ENCODE data around the gene ASPN. TPM values are rescaled to one million over a fixed set of nuclear protein-coding genes. Genes with fewer than 3 reads are reported as not detected.

ASPN gene
- total RNA-seq, 2 donors from 2014 or later: 22.5 to 34.5 TPM

- DNase-seq (ENCODE audit: low spot score): no peak
- intact Hi-C loops (cut with DNase I): no loop called here
Measured at GRCh38 chr9:92480986-92481633, 1.2 kb downstream of the ASPN start.

- no peak for DNase-seq (ENCODE audit: low spot score)
- intact Hi-C loops (cut with DNase I): no loop called here
Measured at GRCh38 chr9:92480291-92480771, 2.0 kb downstream of the ASPN start.

- intact Hi-C loops (cut with DNase I): no loop called here
- no peak for DNase-seq (ENCODE audit: low spot score)
Measured at GRCh38 chr9:92479346-92479745, 3.0 kb downstream of the ASPN start.

- DNase-seq (ENCODE audit: low spot score): no peak
- intact Hi-C loops (cut with DNase I): no loop called here
Measured at GRCh38 chr9:92478783-92479182, 3.5 kb downstream of the ASPN start.

DNA sequence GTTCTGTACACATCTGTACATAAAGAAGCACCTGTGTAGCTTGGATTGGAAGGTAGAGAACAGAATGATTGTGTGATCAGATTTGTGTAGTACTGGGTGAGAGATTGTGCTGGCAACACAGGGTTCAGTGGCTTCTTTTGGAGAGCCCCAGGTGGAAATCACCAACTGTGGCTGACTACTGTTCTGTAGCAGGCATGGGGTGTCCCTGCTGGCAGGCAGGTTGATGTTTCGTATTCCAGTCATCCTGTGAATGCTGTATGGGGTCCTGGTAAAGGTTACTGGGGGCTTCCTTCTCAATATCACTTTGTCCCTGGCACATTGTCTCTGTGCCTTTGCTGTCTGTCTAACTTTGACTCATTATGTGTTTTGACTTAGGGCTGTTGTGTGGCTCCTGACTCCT, 5.3 kb downstream of the ASPN start:
- no peak for DNase-seq (ENCODE audit: low spot score)
- intact Hi-C loops (cut with DNase I): no loop called here

GRCh38 chr9:92474587-92474986, 7.7 kb downstream of the ASPN start:
- DNase-seq (ENCODE audit: low spot score): no peak
- intact Hi-C loops (cut with DNase I): no loop called here

DNA sequence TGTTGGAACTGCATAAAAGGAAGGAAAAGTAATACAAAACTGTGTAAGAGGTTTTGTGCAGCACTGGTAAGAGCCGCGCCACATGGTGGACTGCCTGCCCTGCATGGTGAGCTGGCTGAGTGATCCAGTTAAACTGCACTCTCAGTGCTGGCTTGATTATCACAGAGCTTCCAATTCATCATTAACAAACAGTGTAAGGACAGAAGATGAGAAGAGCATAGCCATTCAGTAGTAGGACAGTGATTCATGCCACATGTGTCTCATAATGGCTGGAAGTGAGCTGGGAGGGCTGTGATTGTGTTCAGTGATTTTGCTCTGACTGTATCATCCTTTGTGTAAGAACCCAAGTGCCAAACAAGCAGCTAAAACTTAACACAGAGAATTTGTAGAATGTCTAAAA, 14.1 kb downstream of the ASPN start:
- intact Hi-C loops (cut with DNase I): no loop called here
- no peak for DNase-seq (ENCODE audit: low spot score)

GRCh38 chr9:92467511-92467910, 14.8 kb downstream of the ASPN start:
- intact Hi-C loops (cut with DNase I): no loop called here
- no peak for DNase-seq (ENCODE audit: low spot score)

GRCh38 chr9:92467041-92467440, 15.3 kb downstream of the ASPN start:
- intact Hi-C loops (cut with DNase I): no loop called here
- DNase-seq (ENCODE audit: low spot score): no peak

DNA sequence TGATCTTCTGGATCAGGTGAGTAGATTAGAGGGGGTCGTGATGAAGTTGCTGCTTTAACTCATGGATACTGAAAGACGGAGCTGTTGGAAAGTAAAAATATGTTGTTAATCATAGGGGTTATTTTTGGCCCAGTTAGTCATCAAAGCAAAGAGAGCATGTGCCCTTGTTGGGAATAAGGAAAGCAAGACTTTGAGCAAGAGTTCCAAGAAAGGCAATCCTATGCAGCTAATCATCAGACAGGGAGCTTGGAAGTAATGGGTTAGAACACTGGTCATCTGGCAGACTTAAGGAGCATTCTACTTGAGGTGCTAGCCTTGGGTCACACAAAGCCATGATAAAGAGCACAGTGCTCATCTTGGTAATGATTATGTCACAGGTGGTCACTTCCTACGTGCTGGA, 18.3 kb downstream of the ASPN start:
- intact Hi-C loops (cut with DNase I): no loop called here
- DNase-seq (ENCODE audit: low spot score): no peak

GRCh38 chr9:92463387-92463786, 18.9 kb downstream of the ASPN start:
- DNase-seq (ENCODE audit: low spot score): no peak
- intact Hi-C loops (cut with DNase I): no loop called here

- intact Hi-C loops (cut with DNase I): no loop called here
- DNase-seq (ENCODE audit: low spot score): no peak
Measured at GRCh38 chr9:92457576-92457975, 24.7 kb downstream of the ASPN start.

GRCh38 chr9:92455217-92455616, 27.1 kb downstream of the ASPN start:
- DNase-seq (ENCODE audit: low spot score): no peak
- intact Hi-C loops (cut with DNase I): no loop called here

- no peak for DNase-seq (ENCODE audit: low spot score)
- intact Hi-C loops (cut with DNase I): loop anchor here in 1 of 2 donors (5.0 kb wide), 1 partner anchor 651 kb away; the partner anchor contains the start of gene CARD19
Measured at GRCh38 chr9:92446536-92446935, 35.8 kb downstream of the ASPN start.

DNA sequence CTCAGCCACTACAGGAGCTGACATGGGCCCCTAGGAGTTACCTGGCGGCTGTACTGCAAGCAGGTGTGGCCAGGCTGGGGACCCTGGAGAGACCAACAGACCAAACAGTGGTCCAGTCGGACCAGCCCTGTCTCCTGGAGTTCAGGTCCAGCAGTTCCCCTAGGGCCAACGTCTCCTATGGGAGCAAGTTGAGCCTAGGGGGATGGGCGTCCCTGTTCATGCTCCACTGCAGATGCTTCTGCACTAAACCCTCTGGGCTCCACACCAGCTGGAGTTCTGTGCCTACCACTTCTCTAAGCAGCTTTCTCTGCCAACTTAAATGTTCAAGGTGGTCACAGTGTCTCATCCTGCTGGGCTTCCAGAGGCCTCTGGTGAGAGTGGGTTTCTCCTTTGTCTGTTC, 37.5 kb downstream of the ASPN start:
- intact Hi-C loops (cut with DNase I): loop anchor here in 1 of 2 donors (5.0 kb wide), 1 partner anchor 652 kb away; the partner anchor contains the start of gene CARD19
- DNase-seq (ENCODE audit: low spot score): no peak

DNA sequence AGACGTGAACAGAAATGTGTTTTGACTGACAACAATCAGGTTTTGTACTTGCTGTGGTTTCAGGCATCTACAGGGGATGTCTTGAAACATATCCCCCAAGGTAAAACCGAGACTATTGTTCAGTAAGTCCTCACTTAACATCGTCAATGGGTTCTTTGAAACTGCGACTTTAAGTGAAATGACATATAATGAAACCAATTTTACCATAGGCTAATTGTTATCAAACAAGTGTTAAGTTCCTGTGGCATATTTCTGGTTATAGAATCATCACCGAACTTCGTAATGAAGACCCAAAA, 41.6 kb downstream of the ASPN start:
- no peak for DNase-seq (ENCODE audit: low spot score)
- intact Hi-C loops (cut with DNase I): no loop called here

DNA sequence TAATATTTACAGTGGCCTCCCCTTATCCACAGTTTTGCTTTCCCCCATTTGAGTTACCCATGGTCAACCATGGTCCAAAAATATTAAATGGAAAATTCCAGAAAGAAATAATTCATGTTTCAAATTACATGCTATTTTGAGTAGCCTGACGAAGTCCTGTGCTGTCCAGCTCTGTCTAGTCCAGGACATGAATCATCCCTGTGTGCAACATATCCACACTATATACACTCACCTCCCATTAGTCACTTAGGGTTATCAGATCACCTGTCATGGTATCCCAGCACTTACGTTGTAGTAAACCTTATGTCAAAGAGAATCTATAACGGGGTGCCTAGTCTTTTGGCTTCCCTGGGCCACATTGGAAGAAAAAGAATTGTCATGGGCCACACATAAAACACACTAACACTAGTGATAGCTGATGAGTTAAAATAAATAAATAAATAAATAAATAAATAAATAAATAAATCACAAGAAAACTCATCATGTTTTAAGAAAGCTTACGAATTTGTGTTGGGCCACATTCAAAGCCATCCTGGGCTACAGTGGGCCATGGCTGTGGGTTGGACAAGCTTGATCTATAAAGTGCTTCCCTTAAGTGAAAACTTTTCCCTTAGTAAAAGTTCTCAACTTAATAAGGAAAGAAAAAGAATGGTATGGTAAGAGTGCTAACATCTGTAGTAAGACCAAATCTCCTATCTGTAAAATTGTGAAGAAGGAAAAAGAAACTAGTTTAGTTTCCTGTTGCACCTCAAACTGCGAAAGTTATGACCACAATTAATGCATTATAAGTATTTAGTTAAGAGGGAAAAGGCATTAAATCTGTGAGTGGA, 42.2 kb downstream of the ASPN start:
- no peak for DNase-seq (ENCODE audit: low spot score)
- intact Hi-C loops (cut with DNase I): loop anchor here in 1 of 2 donors (10.0 kb wide), 1 partner anchor 115 kb away; the partner anchor contains the start of genes CENPP and NOL8

DNA sequence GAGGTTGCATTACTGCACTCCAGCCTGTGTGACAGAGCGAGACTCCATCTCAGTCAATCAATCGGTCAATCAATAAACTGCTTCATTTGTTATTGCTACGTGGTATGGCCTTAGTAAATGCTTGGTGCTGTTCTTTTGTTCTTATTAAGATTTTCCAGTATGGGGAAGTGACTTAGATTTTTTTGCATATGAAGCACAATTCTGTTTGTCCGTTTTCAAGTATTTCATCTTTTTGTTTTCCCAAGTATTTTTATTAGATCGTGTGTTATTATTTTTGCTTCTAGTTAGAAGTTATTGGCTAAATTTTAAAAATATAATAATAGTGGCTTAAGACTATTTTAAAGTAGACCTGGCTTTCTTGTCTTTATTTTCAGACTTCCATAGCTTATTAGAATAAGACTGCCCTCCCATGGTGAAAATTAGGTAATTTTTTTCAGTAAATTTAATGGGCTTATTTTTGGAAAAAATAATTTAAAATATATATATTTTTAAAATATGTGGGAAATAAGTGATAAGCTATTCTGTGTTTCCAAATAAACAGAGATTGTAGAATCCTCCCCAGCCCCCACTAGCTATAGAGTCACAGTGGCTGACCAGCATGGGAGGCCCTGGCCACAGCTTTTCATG, 43.3 kb downstream of the ASPN start:
- intact Hi-C loops (cut with DNase I): loop anchor here in 1 of 2 donors (10.0 kb wide), 1 partner anchor 114 kb away; the partner anchor contains the start of genes CENPP and NOL8
- no peak for DNase-seq (ENCODE audit: low spot score)

- intact Hi-C loops (cut with DNase I): loop anchor here in 1 of 2 donors (10.0 kb wide), 1 partner anchor 110 kb away; the partner anchor contains the start of genes CENPP and NOL8
Measured at GRCh38 chr9:92435263-92435662, 47.0 kb downstream of the ASPN start.

DNA sequence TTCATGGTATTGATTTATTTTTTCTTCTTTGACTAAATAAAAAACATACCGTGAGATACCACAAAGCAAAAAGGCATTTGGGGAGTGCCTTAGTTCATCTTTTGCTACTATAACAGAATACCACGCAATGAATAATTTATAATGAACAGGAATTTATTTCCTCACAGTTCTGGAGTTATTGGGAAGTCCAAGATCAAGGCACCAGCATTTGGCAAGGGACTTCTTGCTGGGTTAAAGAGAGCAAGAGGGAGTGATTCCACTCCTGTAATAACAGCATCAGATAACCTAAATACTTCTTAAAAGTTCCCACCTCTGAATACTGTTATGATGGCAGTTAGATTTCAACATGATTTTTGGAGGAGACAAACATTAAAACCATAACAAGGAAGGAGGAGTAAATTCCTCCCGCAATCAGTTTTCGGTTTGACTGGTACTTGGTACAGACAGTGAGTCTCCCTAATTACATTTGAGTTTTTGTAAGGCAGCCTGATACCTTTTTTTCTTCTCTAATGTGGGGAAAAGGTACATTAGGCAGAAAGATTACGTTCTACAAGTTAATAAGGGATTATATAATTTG, 49.2 kb downstream of the ASPN start:
- intact Hi-C loops (cut with DNase I): loop anchor here in 1 of 2 donors (10.0 kb wide), 1 partner anchor 108 kb away; the partner anchor contains the start of genes CENPP and NOL8
- no peak for DNase-seq (ENCODE audit: low spot score)

More at GRCh38 chr9:92435263-92435662, 47.0 kb downstream of the ASPN start:
- no peak for DNase-seq (ENCODE audit: low spot score)

All from posterior vena cava (tissue), 2 donors.